ENCODE results near the gene FUBP3. TPM values are rescaled to one million over a fixed set of nuclear protein-coding genes. Genes with fewer than 3 reads are reported as not detected.

FUBP3 gene
- total RNA-seq, 1 experiment from 2014 or later = 78.6 TPM

DNA sequence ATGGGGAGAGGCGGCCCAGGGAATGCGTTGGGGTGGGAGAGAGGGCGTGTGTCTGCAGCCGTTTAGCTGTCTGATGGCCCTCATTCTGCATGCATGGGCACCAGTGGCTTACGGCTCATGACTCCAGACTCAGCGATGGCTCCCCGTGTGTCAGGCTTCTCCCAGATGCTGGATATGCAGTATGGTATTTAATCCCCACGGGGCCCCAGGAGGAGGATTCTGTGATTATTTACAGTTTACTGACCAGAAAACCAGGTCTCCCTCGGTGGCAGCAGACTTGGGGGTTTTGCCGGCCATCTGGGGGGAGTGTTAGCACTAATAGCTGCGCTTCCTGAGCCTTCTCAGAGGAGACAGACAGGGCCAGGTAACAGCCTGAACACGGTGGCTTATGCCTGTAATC is 89.3 kb downstream of the FUBP3 start:
- Histone ChIP-seq H3K9ac (ENCODE audit: extremely low read depth, insufficient read length, low read length) (no peak overlapping the region), H3K4ac (ENCODE audit: low read depth, low read length) (no peak overlapping the region), H3K27me3 (ENCODE audit: insufficient read depth, low read length) (peaks cover 46% of the 10 kb centered on the region), H3K4me1 (ENCODE audit: insufficient read depth, low read length) (no peaks in the 10 kb centered on the region; the same call in 1 of the 2 replicates), H2BK5ac (ENCODE audit: insufficient read length, low read length) (no peak overlapping the region), H2BK15ac (ENCODE audit: low read depth, low read length) (no peak overlapping the region), H4K5ac (ENCODE audit: insufficient read length, low read depth, low read length) (no peak overlapping the region), H4K91ac (ENCODE audit: insufficient read length, low read depth, low read length) (no peak overlapping the region), H2BK12ac (ENCODE audit: insufficient read length, low read depth, low read length) (no peak overlapping the region), H3K14ac (ENCODE audit: insufficient read depth, low read length) (no peak overlapping the region), H2AFZ (ENCODE audit: low read length) (no peak overlapping the region), H4K8ac (replicated peaks; ENCODE audit: insufficient read length, low read depth, low read length) (no peak overlapping the region), H3K18ac (ENCODE audit: insufficient read length, low read depth, low read length) (no peak overlapping the region), H2BK20ac (ENCODE audit: low read depth, low read length, poor library complexity, severe bottlenecking) (no peak overlapping the region), H3K4me2 (ENCODE audit: insufficient read depth, insufficient read length, low read length) (no peak overlapping the region), H3T11ph (ENCODE audit: low read length) (no peak overlapping the region), H3K79me2 (ENCODE audit: insufficient read depth, low read length) (no peaks in the 10 kb centered on the region), H3K9me3 (ENCODE audit: control insufficient read depth, low read depth, low read length) (no peaks in the 10 kb centered on the region), H2AK5ac (ENCODE audit: insufficient read length, low read length) (no peak overlapping the region), H3K27ac (ENCODE audit: insufficient read length, low read depth, low read length) (no peak overlapping the region), H4K20me1 (ENCODE audit: control insufficient read depth, insufficient read depth, insufficient read length) (no peaks in the 10 kb centered on the region), H3K23me2 (ENCODE audit: insufficient read length, low read depth, low read length, poor library complexity, severe bottlenecking) (peaks cover 4% of the 10 kb centered on the region), H3K79me1 (ENCODE audit: insufficient read depth, low read depth, low read length, poor library complexity, severe bottlenecking) (no peaks in the 10 kb centered on the region), H3K56ac (ENCODE audit: insufficient read length, low read depth, low read length) (no peak overlapping the region), H3K23ac (ENCODE audit: insufficient read length, low read depth, low read length) (no peak overlapping the region), H2BK120ac (ENCODE audit: low read depth, low read length, poor library complexity, severe bottlenecking) (no peak overlapping the region)
- Mint-ChIP-seq H3K36me3 (ENCODE audit: insufficient read depth in 1 of 3, low read depth in 3 of 3) (peaks cover 0 to 1% (median 0%) of the 10 kb centered on the region in 3 experiments; a peak in 1 of 7 replicates), H3K4me3 (no peak overlapping the region), H3K9me3 (no peaks in the 10 kb centered on the region; a peak in 3 of 5 replicates), H3K27me3 (ENCODE audit: low read depth) (peaks cover 89% of the 10 kb centered on the region), H3K27ac (no peak overlapping the region), H3K4me1 (peaks cover 10 to 18% of the 10 kb centered on the region in 2 experiments)
- no CpG with 5 or more reads among the region's 12 CpGs for WGBS (ENCODE audit: extremely low coverage, insufficient read length, low lambda C conversion rate)
- TF ChIP-seq, protein P1, sequence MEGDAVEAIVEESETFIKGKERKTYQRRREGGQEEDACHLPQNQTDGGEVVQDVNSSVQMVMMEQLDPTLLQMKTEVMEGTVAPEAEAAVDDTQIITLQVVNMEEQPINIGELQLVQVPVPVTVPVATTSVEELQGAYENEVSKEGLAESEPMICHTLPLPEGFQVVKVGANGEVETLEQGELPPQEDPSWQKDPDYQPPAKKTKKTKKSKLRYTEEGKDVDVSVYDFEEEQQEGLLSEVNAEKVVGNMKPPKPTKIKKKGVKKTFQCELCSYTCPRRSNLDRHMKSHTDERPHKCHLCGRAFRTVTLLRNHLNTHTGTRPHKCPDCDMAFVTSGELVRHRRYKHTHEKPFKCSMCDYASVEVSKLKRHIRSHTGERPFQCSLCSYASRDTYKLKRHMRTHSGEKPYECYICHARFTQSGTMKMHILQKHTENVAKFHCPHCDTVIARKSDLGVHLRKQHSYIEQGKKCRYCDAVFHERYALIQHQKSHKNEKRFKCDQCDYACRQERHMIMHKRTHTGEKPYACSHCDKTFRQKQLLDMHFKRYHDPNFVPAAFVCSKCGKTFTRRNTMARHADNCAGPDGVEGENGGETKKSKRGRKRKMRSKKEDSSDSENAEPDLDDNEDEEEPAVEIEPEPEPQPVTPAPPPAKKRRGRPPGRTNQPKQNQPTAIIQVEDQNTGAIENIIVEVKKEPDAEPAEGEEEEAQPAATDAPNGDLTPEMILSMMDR (conservative IDR thresholded peaks at IDR 0.05) = no peak
- no peak for DNase-seq

All from H9 (cell line).